H1 (cell line): Measurements from ENCODE around the gene CCDC178. TPM values are rescaled to one million over a fixed set of nuclear protein-coding genes. Genes with fewer than 3 reads are reported as not detected.

Experiments
- ASH2L ChIP-seq: fragments of 200-600, 300-600 bp; sonication (generic); IDR thresholded peaks from one replicate; pipeline ENCODE4 v1.7.1; 2017; ENCODE audit warnings: low read length
- BRCA1 ChIP-seq: IDR thresholded peaks from 2 replicates; pipeline ENCODE4 v1.6.1; 2012; ENCODE audit warnings: low read depth, low read length, improper control_type of control experiment
- HDAC6 ChIP-seq: IDR thresholded peaks from one replicate; pipeline ENCODE4 v1.7.1; 2012; ENCODE audit warnings: low read depth, mild to moderate bottlenecking, inconsistent platforms, low read length, moderate library complexity
- POLR2A ChIP-seq, 2 experiments: IDR thresholded peaks; 1 replicate in 1 of 2; 2 replicates in 1 of 2; pipeline ENCODE4 v1.6.1; 2011; ENCODE audit warnings: low read depth in 2 of 2, low read length in 2 of 2, mild to moderate bottlenecking in 2 of 2; ENCODE audit errors: control extremely low read depth in 1 of 2
- SIN3A ChIP-seq, 2 experiments: IDR thresholded peaks in 1 of 2; conservative IDR thresholded peaks in 1 of 2; 2 replicates each; pipeline ENCODE4 v1.6.1; 2011 to 2012; ENCODE audit warnings: low read length in 2 of 2, improper control_type of control experiment in 1 of 2, low read depth in 1 of 2, mild to moderate bottlenecking in 1 of 2
- SIX5 ChIP-seq: IDR thresholded peaks from 2 replicates; pipeline ENCODE4 v1.6.1; 2011; ENCODE audit warnings: mild to moderate bottlenecking, low read depth, low read length
- TAF7 ChIP-seq: optimal IDR thresholded peaks from 2 replicates; pipeline ENCODE3; 2011; ENCODE audit warnings: low read depth, mild to moderate bottlenecking, inconsistent platforms, low read length, moderate library complexity, borderline replicate concordance
- polyA plus RNA-seq, 7 experiments: library from polyadenylated mRNA; depleted of rRNA in 3 of 7; stranded (reverse) in 5 of 7; unstranded in 2 of 7; fragments of >200 nt in 5 of 7; fragments of 200-250 nt in 2 of 7; gene quantifications; 1 replicate in 5 of 7; 2 replicates in 1 of 7; 4 replicates in 1 of 7; pipeline versions ENCODE4 v1.2.1 to v1.2.3, GENCODE V29; 2011 to 2013; ENCODE audit warnings: missing spikeins in 2 of 7, mixed read lengths in 2 of 7
- total RNA-seq: library from RNA; stranded (reverse); fragmentation: NEBNext Ultra II Directional; extraction: Animal tissue kit (Norgen Biotek cat#: 25700); gene quantifications from 2 replicates; pipeline ENCODE4 v1.2.1, GENCODE V29; 2021

The CCDC178 gene
- total and polyA plus RNA-seq, 2 of the 8 experiments (the other 6 are each of a cell fraction or from before 2014, with no cell fraction given), result not detected

GRCh38 chr18:33132657-33133056 lies 307.9 kb downstream of the CCDC178 start (continued):
- TF ChIP-seq BRCA1 (no peak), TAF7 (no peak), SIX5 (no peak), POLR2A (IDR thresholded peaks at IDR 0.05; ENCODE audit: control extremely low read depth in 1 of 2, low read depth in 2 of 2, low read length in 2 of 2) (no peak), SIN3A (conservative IDR thresholded peaks at IDR 0.05 in 1 of 2, IDR thresholded peaks at IDR 0.05 in 1 of 2; ENCODE audit: low read depth in 1 of 2, low read length in 2 of 2) (no peak), HDAC6 (no peak), ASH2L (no peak)
